Fibroblast of pulmonary artery (primary cell): ENCODE results near the gene TGM2.

ENCODE experiments used
- DNase-seq: peaks from one replicate; pipeline ENCODE4 v3.0.0-alpha.2; 2010; ENCODE audit warnings: low read depth
- H3K4me3 ChIP-seq: replicated peaks from 2 replicates; pipeline ENCODE4 v1.5.1; 2011; ENCODE audit warnings: low read depth, mild to moderate bottlenecking, control low read depth, low read length, moderate library complexity
- TF ChIP-seq, protein P1 (sequence below): IDR thresholded peaks from 2 replicates; pipeline ENCODE4 v1.5.1; 2011; ENCODE audit warnings: mild to moderate bottlenecking, control low read depth, low read length, inconsistent platforms; ENCODE audit errors: missing control alignments

Gene TGM2

DNA sequence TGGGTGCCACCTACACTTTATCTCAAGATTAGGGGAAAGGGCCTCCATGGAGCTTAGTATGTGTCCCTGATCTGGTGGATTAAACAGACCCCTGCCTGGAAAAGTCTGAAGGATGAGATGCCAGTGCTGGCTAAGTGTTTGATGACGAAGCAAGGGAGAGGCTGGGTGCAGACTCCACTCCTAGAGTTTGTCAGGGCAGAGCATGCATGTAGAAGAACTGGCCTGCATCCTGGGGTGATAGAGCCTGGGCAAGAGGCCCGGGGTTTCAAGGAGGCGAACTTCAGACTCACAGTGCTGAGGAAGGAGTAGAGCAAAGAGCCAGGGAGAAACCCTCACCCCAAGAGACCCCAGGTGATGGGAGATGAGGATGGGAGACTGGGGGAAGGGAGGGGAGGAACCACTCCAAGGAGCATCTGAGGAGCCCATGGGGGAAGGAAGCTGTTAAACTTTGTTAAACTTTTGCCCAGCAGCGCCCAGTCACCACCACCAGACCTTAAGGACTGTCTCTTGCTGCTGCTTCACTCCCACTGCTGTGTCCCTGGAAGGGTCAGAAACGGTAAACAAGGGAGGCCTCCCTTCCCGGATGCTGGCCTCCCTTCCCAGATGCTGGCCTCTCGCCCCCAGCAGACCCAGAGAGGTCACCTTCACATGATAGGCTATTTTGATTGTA, 69.9 kb downstream of the TGM2 start:
- H3K4me3 ChIP-seq, result no peak overlapping the region
- DNase-seq, result no peak
- TF ChIP-seq, protein P1, sequence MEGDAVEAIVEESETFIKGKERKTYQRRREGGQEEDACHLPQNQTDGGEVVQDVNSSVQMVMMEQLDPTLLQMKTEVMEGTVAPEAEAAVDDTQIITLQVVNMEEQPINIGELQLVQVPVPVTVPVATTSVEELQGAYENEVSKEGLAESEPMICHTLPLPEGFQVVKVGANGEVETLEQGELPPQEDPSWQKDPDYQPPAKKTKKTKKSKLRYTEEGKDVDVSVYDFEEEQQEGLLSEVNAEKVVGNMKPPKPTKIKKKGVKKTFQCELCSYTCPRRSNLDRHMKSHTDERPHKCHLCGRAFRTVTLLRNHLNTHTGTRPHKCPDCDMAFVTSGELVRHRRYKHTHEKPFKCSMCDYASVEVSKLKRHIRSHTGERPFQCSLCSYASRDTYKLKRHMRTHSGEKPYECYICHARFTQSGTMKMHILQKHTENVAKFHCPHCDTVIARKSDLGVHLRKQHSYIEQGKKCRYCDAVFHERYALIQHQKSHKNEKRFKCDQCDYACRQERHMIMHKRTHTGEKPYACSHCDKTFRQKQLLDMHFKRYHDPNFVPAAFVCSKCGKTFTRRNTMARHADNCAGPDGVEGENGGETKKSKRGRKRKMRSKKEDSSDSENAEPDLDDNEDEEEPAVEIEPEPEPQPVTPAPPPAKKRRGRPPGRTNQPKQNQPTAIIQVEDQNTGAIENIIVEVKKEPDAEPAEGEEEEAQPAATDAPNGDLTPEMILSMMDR, result no peak

DNA sequence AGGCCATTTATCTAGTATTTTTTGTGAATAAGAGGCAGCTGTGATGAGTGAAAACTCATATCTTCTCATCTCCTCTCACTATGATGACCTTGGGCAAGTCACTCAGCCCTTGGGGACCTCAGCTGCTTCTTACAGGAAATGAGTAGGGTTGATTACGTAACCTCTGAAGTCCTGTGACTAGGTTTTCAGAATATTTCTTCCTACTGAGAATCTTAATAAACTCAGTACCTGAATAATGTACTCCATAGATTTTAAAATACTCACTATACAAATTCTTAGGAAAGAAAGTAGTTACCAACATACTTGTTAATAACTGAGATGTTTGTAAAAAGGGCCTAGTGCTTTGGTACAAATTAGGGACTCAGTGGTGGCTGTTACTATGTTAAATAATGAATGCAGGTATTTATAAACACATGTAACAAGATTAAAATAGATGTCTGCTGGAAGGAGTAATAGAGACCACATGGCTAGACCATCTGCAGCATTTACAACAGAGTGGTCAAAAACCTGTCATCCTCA, 70.6 kb downstream of the TGM2 start:
- DNase-seq, result peak; percentile 76
- TF ChIP-seq, protein P1, result no peak
- no peak overlapping the region for H3K4me3 ChIP-seq

DNA sequence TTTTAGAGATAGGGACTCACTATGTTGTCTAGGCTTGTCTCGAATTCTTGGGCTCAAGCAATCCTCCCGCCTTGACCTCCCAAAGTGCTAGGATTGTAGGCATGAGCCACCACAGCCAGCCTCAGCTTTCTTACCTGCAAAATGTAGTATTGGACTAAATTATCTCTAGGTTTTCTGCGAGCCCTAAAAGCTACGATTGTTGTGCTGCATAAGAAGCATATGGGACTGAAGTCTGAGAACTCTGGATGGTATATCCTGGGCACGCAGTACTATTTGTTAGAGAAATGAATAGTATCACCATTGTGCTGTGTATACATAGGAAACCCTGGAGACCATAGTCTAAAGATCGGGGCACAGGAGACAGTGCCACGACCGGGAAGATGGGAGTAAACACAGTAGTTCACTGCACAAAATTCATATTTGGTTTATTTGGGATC, 71.4 kb downstream of the TGM2 start:
- H3K4me3 ChIP-seq, result no peak overlapping the region
- DNase-seq, result no peak
- TF ChIP-seq, protein P1, result no peak

DNA sequence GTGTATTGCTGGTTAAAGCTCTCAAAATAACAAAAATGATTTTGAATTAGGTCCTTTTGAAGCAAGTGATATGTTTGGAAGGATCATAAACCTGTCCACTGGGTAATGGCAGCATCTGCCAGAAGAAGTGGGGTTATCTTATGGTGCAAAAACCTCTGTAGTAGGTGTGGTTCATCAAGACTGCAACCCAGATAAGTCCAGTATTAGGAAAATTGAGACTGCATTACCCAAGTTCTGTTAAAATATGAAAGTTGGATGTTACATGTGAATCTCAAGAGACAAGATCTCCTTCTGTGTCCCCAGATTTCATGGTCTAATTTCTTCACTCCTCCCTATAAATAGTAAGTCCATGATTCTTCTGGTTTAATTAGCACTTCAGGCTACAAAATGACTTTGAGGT, 72.2 kb downstream of the TGM2 start:
- no peak for DNase-seq
- TF ChIP-seq, protein P1, result no peak
- H3K4me3 ChIP-seq, result no peak overlapping the region

DNA sequence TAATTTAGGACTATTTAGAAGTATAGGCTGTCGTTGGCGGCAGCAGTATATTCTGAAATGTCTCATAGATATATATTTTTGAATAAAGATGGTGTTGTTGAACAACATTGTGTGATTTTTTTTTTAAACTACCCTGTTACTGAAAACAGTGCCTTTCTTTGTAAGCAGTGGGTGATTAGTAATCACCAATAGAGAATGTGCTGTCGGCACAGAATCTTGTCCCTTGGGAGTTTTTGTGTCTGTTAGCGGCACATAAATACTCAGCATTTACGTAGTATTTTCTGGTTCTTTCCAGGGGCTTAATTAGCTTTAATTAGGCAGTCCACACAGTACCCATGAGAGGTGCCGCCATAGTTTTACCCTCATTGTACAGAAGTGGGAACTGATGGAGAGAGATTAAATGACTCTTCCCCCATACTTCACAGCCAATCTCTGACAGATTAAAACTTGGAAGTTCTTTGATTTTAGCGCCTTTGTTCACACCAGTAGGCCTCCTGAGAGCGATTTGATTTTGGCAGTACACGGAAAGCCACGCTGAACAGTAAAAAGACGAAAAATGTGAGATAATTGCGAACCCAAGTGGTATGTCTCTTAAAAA, 72.7 kb downstream of the TGM2 start:
- no peak overlapping the region for H3K4me3 ChIP-seq
- no peak for DNase-seq
- TF ChIP-seq, protein P1, result no peak

DNA sequence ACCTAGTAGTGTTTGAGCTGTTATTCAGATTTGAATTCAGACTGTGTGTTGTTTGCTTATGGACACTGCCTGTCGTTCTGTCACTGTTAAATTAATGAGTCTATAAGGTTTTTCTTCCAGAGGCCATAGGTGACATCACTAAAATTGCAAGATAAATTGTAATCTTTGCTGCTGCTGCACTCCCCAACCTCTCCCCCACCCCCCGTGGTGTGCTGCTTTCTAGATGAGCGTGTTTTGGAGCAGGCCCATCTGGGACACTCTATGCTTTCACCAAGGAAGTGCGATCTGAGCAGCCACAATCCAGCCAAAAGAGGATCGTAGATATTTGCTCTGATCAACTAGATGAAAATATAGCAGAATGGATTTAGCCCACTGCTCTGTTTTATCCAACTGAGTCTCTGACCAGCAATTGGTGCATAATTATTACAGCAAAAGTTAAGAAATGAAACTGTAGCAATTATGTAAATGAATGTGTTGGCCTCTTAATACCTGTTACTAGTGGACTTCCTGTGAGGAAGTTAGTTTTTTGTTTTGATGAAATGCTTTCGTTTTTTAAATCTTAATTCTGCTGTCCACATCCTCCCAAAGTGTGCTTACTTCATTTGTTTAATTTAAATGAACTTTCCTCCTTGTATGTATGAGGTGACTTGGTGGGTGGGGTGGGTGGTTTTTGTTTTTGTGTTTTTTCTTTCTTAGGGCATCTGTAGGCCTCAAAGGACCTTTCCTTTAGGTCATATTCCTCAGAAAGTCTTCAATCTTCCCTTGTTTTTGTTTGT, 73.4 kb downstream of the TGM2 start:
- DNase-seq, result no peak
- TF ChIP-seq, protein P1, result no peak
- no peak overlapping the region for H3K4me3 ChIP-seq
